NCI-H146 treated with DMSO at 0.1 percent for 48 hours (cell line): Measurements from ENCODE around the gene IFIH1.
A peak's percentile ranks its signal among the peaks of the same experiment; 100 is the strongest.

Experiments
- DNase-seq: peaks from one replicate; lab custom pipeline; 2025; ENCODE audit not compliant: unreplicated experiment; lab: John Stamatoyannopoulos, UW

IFIH1 gene

GRCh38 chr2:162312853-162313252 is 5.6 kb downstream of the IFIH1 start:
- no peak for DNase-seq

DNA sequence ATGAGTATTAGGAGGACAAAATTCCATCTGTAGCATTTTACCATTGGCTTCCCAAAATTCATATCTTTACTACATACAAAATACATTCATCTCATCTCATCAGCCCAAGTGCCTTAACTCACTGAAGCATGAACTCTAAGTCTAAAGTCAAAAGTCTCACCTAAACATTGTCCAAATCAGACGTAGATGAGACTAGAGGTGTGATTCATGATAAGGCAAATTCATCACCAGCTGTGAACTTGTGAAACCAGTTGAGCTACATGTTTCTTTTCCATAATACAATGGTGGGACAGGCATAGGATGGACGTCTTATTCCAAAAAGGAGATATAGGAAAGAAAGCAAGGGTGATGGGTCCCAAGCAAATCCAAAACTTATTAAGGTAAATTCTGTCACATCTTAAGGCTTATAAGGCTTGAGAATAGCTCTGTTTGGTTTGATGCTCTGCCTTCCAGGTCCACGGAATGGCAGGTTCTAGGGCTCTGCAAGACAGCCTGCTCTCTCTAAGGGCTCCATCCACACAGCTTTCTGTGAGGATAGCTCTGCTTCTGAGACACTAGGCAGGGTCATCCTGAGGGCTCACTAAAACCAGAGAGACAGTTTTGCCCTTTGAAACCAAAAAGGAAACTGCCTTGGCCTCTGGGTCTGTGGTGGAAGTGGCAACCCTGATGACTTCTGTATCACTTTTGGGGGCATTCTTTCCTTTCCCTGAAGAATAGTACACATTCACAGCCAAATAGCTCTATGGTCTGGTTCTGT is 9.6 kb downstream of the IFIH1 start:
- no peak for DNase-seq

DNA sequence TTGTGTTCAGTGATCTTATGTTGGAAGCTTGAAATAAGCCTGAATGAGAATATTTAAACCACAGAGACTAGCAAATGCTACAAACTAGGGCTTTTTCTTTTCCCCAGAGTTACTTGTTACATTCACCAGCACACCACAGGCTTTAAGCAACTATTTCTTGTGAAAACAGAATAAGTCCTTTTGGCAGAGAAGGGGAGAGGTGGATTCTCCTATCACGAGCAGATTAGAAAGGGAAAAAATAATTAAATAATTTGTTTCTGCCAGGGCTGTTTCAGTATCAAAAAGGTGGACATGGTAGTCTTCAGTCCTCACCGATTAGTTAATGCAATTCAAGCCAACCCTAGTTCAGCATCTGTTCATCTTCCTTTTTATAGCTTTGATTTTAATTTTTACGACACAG is 12.6 kb downstream of the IFIH1 start:
- no peak for DNase-seq

GRCh38 chr2:162301877-162302276 is 16.6 kb downstream of the IFIH1 start:
- DNase-seq = no peak

GRCh38 chr2:162301151-162301804 is 17.2 kb downstream of the IFIH1 start:
- peak; percentile 18 for DNase-seq

DNA sequence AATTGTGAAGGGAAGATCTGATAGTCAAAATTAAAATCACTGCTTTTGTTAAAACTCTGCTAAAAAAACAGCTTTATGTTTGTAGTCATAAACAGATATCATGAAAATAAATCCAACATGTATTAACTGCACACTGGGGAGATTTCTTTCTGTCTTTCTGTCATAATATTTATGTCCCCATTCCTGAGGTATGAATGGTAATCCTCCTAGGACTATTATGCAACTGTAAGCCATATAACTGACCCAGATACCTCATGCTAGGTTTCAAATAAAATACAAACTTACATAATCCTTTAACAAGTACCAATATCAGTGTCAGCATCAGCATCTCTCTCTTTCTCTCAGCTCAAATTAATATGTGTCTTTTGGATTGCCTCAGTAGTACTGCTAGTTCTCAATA is 18.2 kb downstream of the IFIH1 start:
- no peak for DNase-seq

DNA sequence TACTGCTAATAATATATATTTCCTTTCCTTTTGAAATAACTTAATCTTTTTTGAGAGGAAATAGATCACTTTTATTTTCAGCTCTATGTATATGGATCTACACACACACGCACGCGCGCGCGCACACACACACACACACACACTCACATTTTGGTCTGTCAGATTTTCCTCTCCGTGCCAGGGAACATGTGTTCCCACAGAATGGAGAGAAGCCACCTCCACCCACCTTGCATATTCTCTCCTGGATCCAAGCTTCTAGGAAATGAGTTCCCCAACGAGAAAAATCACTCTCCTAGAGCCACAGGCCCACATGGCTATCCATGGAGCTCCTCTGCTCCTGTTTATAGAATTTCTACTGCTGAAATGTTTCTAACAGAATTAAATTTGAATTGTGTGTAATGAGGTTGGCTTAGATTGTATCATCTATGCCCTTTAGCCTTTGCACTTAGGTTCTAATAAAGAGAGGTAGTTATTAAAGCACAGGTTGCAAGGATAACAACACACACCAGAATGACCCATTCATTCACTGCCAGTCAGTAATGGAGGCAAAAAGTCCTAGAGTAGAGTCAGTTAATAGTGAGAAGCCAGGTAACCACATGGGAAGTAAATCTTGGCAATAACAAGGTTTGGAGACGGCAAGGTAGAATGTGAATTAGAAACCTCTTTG is 19.7 kb downstream of the IFIH1 start:
- DNase-seq = no peak

DNA sequence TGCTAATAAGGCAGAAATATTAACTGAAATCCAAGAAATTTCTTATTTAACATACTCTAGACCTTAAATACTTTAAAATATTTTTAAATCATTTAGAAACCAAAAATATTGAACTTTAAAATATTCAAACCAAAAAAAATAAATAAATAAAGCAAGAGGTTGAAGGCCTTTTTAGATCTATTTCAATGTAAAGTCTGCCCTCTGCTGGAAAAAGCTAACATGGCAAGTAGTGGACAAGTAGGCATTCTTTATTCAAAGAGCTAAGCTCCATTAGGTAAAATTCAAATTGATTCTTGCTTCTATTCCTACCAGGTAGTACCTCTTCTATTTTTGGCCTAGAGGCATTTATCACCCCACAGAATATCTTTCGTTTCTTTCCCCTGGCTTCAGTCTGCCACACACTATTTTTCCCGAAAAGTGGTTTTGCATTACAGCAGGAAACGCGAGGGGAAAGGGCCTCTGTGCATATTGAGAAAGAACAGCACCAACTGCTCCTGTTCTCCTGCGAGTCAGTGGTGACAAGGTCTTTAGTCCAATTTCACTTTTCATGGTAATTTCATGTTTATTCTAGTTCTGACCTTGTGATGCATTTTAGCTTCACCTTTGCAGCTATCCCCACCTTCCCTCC is 20.4 kb downstream of the IFIH1 start:
- peak; percentile 11 for DNase-seq

DNA sequence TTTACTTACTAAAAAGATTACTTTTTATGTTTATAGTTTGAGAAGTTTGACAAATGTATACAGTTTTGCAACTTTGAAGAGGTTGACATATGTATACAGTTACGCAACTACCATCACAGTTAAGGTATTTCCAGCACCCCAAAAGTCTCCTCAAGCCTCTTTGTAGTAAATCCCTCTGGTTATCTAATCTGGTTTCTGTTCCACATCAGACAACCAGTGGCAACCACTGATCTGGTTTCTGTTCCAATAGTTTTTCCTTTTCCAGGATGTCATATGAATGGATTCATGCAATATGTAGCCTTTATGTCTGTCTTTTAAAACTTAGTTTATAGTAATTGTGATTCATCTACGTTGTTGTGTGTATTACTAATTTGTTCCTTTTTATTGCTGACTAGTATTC is 23.5 kb downstream of the IFIH1 start:
- DNase-seq = no peak

DNA sequence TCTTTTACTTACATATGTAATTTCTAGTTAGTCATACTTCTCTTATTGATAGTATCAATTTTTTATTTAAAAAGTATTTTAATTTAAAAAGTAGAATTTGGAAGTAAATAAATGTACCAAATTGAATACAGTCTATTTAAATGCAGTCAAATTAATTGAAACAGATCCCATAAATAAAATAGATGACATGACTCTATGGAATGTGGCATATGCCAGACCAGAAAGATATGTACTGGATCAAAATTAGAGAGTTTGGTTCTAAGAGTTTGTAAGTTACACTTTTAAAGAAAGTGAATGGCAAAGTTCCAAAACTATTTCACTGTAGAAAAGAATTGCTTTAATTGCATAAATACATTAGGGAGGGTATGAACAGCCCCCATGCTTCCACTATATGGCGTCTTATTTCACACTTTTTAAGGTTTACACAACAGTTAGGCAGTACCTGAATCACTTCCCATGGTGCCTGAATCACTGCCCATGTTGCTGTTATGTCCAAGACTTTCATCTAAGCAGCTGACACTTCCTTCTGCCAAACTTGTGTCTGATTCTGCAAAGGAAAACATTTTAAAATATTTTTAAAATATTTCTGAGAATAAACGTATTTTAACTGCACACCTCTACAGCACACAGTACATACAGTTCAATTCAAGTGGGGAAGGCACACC is 25.2 kb downstream of the IFIH1 start:
- no peak for DNase-seq

GRCh38 chr2:162291748-162292147 is 26.7 kb downstream of the IFIH1 start:
- no peak for DNase-seq

- DNase-seq = no peak
Observed at GRCh38 chr2:162282765-162283425, 35.6 kb downstream of the IFIH1 start.

DNA sequence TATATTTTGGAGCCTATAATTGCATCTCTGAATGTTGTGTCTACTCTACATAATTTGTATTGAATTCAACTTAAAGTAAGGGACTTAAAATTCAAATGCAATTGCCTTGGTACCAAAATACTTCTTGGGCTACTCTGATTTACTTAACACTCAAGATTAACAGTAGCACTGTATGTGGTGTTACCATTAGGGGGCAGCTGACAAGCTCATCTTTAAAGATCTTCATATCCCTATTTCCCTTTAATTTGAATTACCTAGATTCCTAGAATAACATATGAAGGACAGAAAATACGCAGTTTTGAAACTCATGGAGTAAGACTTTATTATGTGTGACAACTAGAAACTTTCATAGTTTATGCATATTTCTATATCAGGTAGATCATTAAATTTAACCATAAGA is 37.8 kb downstream of the IFIH1 start:
- no peak for DNase-seq

DNA sequence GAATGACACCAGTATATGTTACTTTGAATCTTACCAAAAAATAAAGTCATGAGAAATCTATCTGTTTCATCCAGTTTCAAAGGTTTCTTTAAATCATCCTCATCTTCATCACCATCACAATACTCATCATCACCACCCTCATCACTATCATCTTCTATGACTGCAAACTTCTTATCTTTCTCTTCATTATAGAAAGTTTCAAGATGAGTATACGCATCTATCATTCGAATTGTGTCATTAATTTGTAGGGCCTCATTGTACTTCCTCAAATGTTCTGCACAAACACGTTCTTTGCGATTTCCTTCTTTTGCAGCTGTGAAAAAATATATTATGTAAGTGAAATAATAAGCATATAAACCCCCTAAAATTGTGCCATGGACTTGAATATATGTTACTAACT is 41.1 kb downstream of the IFIH1 start:
- no peak for DNase-seq

GRCh38 chr2:162267996-162268395 is 50.5 kb downstream of the IFIH1 start:
- no peak for DNase-seq

GRCh38 chr2:162267496-162267895 is 51.0 kb downstream of the IFIH1 start:
- no peak for DNase-seq

- no peak for DNase-seq
Observed at GRCh38 chr2:162266460-162266760, 52.1 kb downstream of the IFIH1 start.

- no peak for DNase-seq
Observed at GRCh38 chr2:162265666-162266459, 52.6 kb downstream of the IFIH1 start.

GRCh38 chr2:162261032-162261945 is 57.2 kb downstream of the IFIH1 start:
- no peak for DNase-seq
